GM12872 (cell line): ENCODE results near the gene SCAMP3.

ENCODE experiments used
- CTCF ChIP-seq: IDR thresholded peaks from 3 replicates; pipeline ENCODE4 v1.5.1; 2011; ENCODE audit warnings: low read depth, mild to moderate bottlenecking, low read length, moderate library complexity; ENCODE audit not compliant: insufficient read depth

Gene SCAMP3

DNA sequence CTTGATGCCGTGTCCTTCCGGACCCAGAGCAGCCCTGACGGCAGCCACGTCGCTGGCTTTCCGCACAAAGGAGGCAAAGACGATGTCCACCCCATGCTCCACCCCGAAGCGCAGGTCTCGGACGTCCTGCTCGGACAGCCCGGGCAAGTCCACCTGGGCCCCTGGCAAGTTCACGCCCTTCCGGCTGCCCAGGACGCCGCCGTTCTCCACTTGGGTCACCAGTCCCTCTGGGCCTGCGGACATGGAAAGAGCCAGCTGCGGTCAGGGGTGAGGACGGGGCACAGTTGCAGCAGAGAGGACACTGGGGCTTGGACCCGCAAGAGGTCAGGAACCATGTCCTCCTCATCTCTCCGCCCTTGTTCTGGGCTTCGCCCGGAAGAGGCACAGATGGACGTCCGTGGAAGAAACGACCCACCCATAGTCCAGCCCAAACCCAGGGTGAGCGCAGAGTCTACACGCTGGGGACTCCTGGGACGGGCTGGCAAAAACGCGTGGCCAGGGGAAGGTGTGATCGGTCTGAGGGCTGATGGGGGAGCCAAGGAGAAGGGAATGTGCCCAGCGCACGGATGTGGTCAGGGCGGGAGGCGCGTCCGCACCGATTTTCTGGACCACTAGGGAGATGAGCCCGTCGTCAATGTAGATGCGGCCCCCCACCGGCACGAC is 32.5 kb upstream of the SCAMP3 start:
- TF ChIP-seq CTCF, result no peak

- no peak for TF ChIP-seq CTCF
Observed at GRCh38 chr1:155293086-155293749, 31.1 kb upstream of the SCAMP3 start.

DNA sequence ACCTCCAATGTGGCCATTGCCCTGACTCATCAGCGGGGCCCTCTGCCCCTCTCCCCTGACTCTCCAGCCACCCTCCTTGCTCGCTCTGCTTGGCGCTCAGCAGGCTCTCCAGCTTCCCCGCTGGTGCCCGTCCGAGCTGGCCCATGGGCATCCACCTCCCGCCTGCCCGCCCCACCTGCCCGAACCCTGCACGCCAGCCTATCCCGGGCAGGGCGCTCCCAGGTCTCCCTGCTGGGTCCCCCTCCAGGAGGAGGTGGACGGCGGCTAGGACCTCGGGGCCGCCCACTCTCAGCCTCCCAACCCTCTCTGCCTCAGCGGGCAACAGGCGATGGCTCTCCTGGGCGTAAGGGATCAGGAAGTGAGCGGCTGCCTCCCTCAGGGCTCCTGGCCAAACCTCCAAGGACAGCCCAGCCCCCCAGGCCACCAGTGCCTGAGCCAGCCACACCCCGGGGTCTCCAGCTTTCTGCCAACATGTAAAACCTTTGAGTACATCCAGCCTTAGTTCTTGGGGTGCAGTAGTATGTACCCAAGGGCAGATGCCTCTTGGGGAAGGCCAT is 25.9 kb upstream of the SCAMP3 start:
- TF ChIP-seq CTCF, result no peak

GRCh38 chr1:155286544-155286943 is 24.4 kb upstream of the SCAMP3 start:
- TF ChIP-seq CTCF, result no peak

DNA sequence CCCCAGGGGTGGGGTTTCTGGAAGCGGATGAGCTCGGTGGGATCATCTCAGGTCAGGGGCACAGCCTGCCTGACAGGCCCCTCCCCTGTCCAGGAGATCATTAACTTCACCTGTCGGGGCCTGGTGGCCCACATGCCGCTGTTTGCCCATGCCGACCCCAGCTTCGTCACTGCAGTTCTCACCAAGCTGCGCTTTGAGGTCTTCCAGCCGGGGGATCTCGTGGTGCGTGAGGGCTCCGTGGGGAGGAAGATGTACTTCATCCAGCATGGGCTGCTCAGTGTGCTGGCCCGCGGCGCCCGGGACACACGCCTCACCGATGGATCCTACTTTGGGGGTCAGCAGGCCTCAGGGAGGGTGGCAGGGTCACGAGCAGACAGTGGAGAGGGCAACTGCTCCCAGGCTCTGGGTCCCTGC is 23.5 kb upstream of the SCAMP3 start:
- TF ChIP-seq CTCF, result no peak

- no peak for TF ChIP-seq CTCF
Observed at GRCh38 chr1:155285063-155285462, 22.9 kb upstream of the SCAMP3 start.

DNA sequence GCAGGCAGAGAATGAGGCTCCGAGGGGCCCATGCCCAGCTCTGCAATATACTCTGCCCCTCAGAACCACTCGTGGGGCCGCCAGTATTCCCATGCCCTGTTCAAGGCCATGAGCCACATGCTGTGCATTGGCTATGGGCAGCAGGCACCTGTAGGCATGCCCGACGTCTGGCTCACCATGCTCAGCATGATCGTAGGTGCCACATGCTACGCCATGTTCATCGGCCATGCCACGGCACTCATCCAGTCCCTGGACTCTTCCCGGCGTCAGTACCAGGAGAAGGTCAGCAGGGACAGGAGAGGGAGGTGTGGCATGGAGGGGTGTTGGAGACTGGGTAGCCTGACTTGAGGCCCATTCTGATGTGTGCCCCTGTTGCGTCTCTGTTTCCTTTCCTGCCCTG is 22.3 kb upstream of the SCAMP3 start:
- TF ChIP-seq CTCF, result no peak
